ENCODE measurements around the gene ZNF525. TPM values are rescaled to one million over a fixed set of nuclear protein-coding genes. Genes with fewer than 3 reads are reported as not detected.
A peak's percentile ranks its signal among the peaks of the same experiment; 100 is the strongest.
"Not testable (repeated sequence)": the region's sequence is repeated elsewhere in the genome, so short reads cannot be mapped to it uniquely, and the experiment has no call there.

Gene ZNF525
- total RNA-seq, 1 donor from 2014 or later = 1.2 TPM

DNA sequence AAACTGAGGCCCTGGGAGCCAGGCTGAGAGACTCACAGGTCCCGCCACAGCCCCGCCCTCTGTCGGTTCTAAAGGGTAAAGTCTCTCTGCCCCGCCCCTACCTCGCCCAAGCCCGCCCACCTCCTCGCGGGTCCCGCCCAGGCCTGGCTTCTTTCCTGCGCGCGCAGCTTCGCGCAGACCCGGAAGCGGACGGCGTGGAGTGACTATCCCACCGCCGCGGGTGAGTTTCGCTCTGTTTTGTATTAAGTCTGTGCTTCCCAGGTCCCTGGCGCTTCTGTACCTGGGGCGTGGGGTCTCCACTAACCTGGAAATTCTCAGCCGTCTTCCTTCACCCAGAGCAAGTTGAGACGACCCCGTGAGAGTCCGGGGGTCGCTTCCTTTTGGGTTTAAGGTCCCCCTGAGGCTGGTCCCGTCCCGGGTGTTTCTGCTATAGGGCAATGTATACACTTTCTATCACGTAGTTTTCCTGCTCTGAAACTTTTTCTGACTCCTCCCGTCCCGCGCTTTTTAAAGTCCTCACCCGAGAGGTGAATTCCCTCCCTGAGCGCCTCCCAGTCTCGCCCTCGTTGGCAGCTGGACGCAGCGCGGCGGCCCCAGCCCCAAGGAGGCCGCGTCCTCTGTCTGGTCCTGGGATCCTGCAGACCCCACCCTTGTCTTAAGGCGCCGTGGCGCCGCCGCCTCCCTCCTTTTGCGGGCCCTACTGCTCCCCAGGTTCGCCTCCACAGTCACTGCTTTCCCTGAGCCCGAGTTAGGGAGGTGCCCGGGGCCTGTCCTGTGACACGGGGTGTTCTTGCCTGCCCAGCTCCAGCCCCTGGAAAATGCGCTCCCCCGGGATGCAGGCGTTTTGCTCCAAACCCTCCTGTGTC is 29.7 kb downstream of the ZNF525 start, which contains the start of gene ZNF765:
ZNF765 (plus strand) TSS at position 176 of the 866 bp plus-strand sequence. CDS start 2,867 bp downstream, outside the sequence.
- ATAC-seq (peak; percentile 100), DNase-seq (ENCODE audit: low spot score) (peak; percentile 95)

GRCh38 chr19:53395840-53396524 is 30.5 kb downstream of the ZNF525 start:
- ATAC-seq = not testable (repeated sequence)

DNA sequence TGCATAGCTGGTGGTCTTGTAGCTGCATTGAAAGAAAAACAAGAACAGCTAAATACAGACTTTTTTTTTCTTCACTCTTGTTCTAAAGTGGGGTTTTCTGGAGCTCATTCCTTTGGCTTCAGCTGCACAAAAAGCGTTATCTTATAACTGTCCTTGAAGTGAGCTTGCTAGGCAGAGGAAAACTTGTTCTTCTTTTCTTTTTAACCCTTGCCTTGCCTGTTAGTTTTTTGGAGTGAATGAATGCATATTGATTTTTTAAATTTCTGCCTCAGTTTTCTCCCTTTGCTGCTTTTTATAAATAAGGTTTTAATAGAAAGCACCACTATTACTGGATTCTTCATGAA is 31.0 kb downstream of the ZNF525 start:
- DNase-seq (ENCODE audit: low spot score) (no peak), ATAC-seq (no peak)

More at GRCh38 chr19:53395840-53396524, 30.5 kb downstream of the ZNF525 start:
- not testable (repeated sequence) for DNase-seq (ENCODE audit: low spot score)

DNA sequence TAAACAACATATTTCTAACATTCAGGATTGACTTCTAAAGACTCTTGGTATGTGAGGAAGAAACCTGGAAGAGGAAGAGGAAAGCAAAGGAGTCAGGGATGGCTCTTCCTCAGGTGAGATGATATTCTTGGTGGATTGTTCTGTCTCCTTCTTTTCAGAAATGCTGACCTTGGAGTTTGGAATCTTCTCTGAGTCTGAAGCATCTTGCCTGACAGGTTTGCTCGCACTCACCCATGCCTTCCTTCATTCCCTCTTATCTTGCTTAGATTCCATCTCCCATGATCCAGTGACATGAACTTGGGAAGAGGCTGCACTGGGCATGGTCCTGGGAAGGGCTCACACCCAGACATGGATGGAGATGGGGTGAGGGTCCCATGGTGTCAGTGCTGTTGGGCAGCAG is 32.4 kb downstream of the ZNF525 start:
- not testable (repeated sequence) for ATAC-seq; DNase-seq (ENCODE audit: low spot score)

DNA sequence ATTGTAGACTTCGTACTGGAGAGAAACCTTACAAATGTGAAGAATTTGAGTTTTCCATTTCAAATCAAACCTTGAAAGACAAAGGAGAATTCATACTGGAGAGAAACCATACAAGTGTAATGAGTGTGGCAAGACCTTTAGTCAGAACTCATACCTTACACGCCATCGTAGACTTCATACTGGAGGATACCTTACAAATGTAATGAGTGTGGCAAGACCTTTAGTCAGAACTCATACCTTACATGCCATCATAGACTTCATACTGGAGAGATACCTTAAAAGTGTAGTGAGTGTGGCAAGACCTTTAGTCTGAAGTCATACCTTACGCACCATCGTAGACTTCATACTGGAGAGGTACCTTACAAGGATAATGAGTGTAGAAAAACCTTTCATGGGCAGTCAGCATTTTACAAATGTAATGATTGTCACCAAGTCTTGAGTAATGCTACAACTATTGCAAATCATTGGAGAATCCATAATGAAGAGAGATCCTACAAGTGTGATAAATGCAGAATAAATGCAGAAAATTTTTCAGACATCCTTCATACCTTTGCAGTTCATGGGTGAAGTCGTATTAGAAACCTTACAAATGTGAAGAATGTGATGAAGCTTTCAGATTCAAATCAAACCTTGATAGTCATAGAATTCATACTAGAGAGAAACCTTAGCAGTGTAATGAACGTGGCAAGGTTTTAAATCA is 44.1 kb downstream of the ZNF525 start:
- DNase-seq (ENCODE audit: low spot score) (no peak), ATAC-seq (no peak)

GRCh38 chr19:53420520-53421315 is 55.2 kb downstream of the ZNF525 start:
- ATAC-seq; DNase-seq (ENCODE audit: low spot score): not testable (repeated sequence)

- ATAC-seq = no peak
Measured at GRCh38 chr19:53422551-53422950, 57.0 kb downstream of the ZNF525 start.

GRCh38 chr19:53423074-53423473 is 57.6 kb downstream of the ZNF525 start:
- ATAC-seq = peak; percentile 68
- DNase-seq (ENCODE audit: low spot score) = not testable (repeated sequence)

More at GRCh38 chr19:53422551-53422950, 57.0 kb downstream of the ZNF525 start:
- no peak for DNase-seq (ENCODE audit: low spot score)

- ATAC-seq = peak; percentile 69
Measured at GRCh38 chr19:53423680-53424079, 58.2 kb downstream of the ZNF525 start.

GRCh38 chr19:53424968-53425597 is 59.6 kb downstream of the ZNF525 start:
- ATAC-seq = peak; percentile 89
- peak; percentile 57 for DNase-seq (ENCODE audit: low spot score)

More at GRCh38 chr19:53423680-53424079, 58.2 kb downstream of the ZNF525 start:
- not testable (repeated sequence) for DNase-seq (ENCODE audit: low spot score)

DNA sequence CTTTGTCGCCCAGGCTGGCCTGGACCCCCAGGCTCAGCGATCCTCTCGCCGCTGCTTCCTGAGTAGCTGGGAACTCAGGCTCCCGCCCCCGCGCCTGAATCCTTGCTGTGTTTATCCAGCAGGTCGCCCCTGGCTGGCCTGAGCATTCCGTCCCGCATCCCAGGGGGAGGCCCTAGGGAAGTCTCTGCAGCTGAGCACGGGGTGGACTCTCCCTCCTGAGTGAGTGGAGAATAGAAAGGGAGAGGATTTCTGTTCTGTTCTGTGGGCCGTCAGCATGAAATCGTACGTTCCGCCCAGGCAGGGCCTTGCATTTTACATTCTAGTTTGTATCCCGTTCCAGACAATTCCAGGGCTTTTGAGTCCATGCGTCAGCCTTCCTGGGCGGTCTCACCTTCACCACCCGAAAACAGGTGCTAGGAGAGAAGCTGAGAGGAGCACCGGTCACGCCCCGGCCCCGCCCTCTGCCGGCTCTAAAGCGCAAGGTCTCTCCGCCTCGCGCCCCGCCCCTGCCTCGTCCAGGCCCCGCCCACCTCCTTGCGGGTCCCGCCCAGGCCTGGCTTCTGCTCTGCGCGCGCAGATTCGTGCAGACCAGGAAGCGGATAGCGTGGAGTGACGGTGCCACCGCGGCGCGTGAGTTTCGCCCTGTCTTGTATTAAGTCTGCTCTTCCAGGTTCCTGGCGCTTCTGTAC is 66.0 kb downstream of the ZNF525 start, which contains the start of gene ZNF761:
ZNF761 (plus strand) TSS at position 586 of the 689 bp plus-strand sequence. CDS start 15,285 bp downstream, outside the sequence.
- peak; percentile 96 for DNase-seq (ENCODE audit: low spot score)

DNA sequence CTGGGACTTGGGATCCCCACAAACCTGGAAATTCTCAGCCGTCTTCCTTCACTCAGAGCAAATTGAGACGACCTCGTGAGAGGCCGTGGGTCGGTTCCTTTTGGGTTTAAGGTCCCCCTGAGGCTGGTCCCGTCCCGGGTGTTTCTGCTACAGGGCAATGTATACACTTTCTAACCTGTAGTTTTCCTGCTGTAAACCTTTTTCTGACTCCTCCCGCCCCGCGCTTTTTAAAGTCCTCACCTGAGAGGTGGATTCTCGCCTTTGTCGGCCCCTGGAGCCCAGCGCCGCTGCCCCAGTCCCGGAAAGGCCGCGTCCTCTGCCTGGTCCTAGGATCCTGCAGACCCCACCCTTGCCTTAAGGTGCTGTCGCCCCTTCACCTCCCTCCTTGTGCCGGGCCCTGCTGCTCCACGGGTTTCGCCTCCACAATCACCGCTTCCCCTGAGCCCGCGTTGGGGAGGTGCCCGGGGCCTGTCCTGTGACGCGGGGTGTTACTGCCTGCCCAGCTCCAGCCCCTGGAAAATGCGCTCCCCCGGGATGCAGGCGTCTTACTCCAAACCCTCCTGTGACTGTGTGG is 66.7 kb downstream of the ZNF525 start:
- peak; percentile 17 for ATAC-seq
- no peak for DNase-seq (ENCODE audit: low spot score)

More for the DNA sequence above, 66.0 kb downstream of the ZNF525 start, which contains the start of gene ZNF761:
- peak; percentile 99 for ATAC-seq

Other genes with a start within 250 kb of the ZNF525 start
- gene ZNF415, start 232.8 kb upstream of the ZNF525 start, total RNA-seq = 0.83 TPM
- 1.5 TPM for gene ZNF347, start 206.7 kb upstream of the ZNF525 start, total RNA-seq
- gene ZNF665, start 172.3 kb upstream of the ZNF525 start, total RNA-seq = 0.28 TPM
- 1.1 TPM for gene ZNF677, start 110.8 kb upstream of the ZNF525 start, total RNA-seq
- gene VN1R2, start 107.4 kb upstream of the ZNF525 start, total RNA-seq = not detected
- not detected for gene VN1R4, start 98.0 kb upstream of the ZNF525 start, total RNA-seq
- 1.2 TPM for gene ZNF845, start 32.0 kb upstream of the ZNF525 start, total RNA-seq
- gene ZNF765, start 29.4 kb downstream of the ZNF525 start, total RNA-seq = 3.9 TPM
- gene ZNF761, start 66.3 kb downstream of the ZNF525 start, total RNA-seq = 2.9 TPM
- gene ZNF813, start 102.0 kb downstream of the ZNF525 start, total RNA-seq = 0.70 TPM
- gene ZNF331, start 172.4 kb downstream of the ZNF525 start, total RNA-seq = 3.6 TPM